ENCODE results near the gene CALB2. TPM values are rescaled to one million over a fixed set of nuclear protein-coding genes. Genes with fewer than 3 reads are reported as not detected.
"Not testable (repeated sequence)": the region's sequence is repeated elsewhere in the genome, so short reads cannot be mapped to it uniquely, and the experiment has no call there.

CALB2 gene
- total RNA-seq, 4 donors from 2014 or later = 0.23 to 3.2 (median 0.31) TPM; not detected in 1

DNA sequence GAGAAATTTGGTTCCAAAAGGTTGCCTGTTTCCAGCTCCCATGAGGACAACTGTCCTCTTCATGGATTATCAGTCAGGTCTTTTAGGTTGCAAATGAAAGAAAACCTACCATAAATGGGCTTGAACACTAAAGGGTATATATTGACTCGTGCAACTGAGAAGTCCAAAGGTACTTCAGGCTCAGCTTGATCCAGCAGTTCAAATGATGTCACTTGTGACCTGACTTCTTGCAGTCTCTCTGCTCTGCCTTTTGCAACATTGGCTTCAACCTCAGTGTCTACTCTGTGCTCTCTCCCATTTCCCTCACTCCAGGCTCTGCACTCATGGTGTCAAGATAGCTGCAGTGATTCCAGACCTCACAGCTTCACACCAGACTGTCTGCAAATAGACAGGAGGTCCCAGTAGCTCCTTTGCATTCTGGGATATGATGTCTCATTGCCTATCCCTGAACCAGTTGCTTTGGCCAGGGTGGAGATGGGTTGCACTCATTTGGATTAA is 5.5 kb upstream of the CALB2 start:
- in situ Hi-C loops (cut with MboI; ENCODE audit: low sequenced_read_pairs in 4 of 4) (no loop called here), intact Hi-C loops (cut with DNase I; ENCODE audit: low total_unique reads) (no loop called here)
- TF ChIP-seq, protein P1, sequence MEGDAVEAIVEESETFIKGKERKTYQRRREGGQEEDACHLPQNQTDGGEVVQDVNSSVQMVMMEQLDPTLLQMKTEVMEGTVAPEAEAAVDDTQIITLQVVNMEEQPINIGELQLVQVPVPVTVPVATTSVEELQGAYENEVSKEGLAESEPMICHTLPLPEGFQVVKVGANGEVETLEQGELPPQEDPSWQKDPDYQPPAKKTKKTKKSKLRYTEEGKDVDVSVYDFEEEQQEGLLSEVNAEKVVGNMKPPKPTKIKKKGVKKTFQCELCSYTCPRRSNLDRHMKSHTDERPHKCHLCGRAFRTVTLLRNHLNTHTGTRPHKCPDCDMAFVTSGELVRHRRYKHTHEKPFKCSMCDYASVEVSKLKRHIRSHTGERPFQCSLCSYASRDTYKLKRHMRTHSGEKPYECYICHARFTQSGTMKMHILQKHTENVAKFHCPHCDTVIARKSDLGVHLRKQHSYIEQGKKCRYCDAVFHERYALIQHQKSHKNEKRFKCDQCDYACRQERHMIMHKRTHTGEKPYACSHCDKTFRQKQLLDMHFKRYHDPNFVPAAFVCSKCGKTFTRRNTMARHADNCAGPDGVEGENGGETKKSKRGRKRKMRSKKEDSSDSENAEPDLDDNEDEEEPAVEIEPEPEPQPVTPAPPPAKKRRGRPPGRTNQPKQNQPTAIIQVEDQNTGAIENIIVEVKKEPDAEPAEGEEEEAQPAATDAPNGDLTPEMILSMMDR (IDR thresholded peaks at IDR 0.05 in 4 of 5, conservative IDR thresholded peaks at IDR 0.05 in 1 of 5) = no peak
- TF ChIP-seq POLR2A (IDR thresholded peaks at IDR 0.05) = no peak
- peaks cover 0 to 2% (median 0%) of the 10 kb centered on the region in 3 donors for H3K27me3 ChIP-seq
- H3K9me3 ChIP-seq = no peaks in the 10 kb centered on the region
- H3K4me1 ChIP-seq = no peaks in the 10 kb centered on the region
- no peak overlapping the region for H3K4me3 ChIP-seq
- ATAC-seq (no peak), DNase-seq (no peak)
- no peaks in the 10 kb centered on the region for H3K36me3 ChIP-seq
- no peak overlapping the region for H3K27ac ChIP-seq

DNA sequence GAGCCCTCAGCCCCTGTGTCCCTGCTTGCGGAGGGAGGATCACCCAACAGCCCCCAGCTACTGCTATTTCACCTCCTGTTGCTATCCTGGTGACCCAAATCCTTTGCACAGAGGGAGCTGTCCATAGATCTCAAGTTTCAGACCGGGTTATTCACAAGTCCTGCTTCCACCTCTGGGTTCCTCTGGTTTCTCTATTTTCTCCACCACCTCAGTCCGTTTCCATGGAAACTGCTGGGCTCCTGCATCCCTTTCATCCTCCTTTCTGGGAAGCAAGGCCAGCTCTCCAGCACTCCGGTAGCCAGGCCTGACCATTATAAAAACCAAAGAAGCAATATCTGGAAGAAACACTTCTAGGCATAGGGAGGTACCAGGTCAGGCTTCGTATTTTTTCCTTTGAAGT is 4.8 kb upstream of the CALB2 start:
- TF ChIP-seq, protein P1 (IDR thresholded peaks at IDR 0.05 in 4 of 5, conservative IDR thresholded peaks at IDR 0.05 in 1 of 5) = no peak
- TF ChIP-seq POLR2A (IDR thresholded peaks at IDR 0.05) = no peak
- no peak for DNase-seq
- H3K4me3 ChIP-seq = no peak overlapping the region
- H3K27me3 ChIP-seq = peaks cover 0 to 3% (median under 1%) of the 10 kb centered on the region in 3 donors
- in situ Hi-C loops (cut with MboI; ENCODE audit: low sequenced_read_pairs in 4 of 4) (no loop called here), intact Hi-C loops (cut with DNase I; ENCODE audit: low total_unique reads) (no loop called here)
- H3K36me3 ChIP-seq = no peaks in the 10 kb centered on the region
- H3K27ac ChIP-seq = no peak overlapping the region
- ATAC-seq = no peak
- peaks cover 0 to 2% of the 10 kb centered on the region in 2 donors for H3K4me1 ChIP-seq
- H3K9me3 ChIP-seq = no peaks in the 10 kb centered on the region

DNA sequence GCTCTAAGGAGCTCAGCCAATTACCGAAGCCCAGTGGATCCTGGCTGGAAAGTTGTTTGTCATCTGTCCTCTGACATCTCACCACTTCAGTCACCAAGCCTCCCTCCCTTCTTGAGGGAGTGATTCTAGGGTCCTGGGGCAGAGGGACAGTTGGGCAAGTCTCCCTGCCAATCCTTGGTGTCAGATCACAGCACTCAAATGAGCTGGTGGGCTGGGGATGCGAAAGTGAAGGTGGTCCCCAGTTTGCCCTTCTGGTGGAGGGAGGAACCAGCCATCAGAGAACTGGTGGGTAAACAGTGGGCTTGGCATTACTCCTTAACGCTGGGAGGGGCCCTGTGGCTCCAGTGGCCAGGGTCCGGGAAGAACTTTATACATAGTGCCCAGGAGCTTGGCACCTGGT is 4.4 kb upstream of the CALB2 start:
- Histone ChIP-seq H3K4me3 (no peak overlapping the region), H3K27me3 (peaks cover 0 to 6% (median 5%) of the 10 kb centered on the region in 3 donors), H3K27ac (no peak overlapping the region), H3K4me1 (peaks cover 0 to 4% of the 10 kb centered on the region in 2 donors), H3K9me3 (no peaks in the 10 kb centered on the region), H3K36me3 (no peaks in the 10 kb centered on the region)
- DNase-seq (no peak), ATAC-seq (no peak)
- TF ChIP-seq POLR2A (IDR thresholded peaks at IDR 0.05) = no peak
- TF ChIP-seq, protein P1 (IDR thresholded peaks at IDR 0.05 in 4 of 5, conservative IDR thresholded peaks at IDR 0.05 in 1 of 5) = no peak
- in situ Hi-C loops (cut with MboI; ENCODE audit: low sequenced_read_pairs in 4 of 4) (no loop called here), intact Hi-C loops (cut with DNase I; ENCODE audit: low total_unique reads) (no loop called here)

DNA sequence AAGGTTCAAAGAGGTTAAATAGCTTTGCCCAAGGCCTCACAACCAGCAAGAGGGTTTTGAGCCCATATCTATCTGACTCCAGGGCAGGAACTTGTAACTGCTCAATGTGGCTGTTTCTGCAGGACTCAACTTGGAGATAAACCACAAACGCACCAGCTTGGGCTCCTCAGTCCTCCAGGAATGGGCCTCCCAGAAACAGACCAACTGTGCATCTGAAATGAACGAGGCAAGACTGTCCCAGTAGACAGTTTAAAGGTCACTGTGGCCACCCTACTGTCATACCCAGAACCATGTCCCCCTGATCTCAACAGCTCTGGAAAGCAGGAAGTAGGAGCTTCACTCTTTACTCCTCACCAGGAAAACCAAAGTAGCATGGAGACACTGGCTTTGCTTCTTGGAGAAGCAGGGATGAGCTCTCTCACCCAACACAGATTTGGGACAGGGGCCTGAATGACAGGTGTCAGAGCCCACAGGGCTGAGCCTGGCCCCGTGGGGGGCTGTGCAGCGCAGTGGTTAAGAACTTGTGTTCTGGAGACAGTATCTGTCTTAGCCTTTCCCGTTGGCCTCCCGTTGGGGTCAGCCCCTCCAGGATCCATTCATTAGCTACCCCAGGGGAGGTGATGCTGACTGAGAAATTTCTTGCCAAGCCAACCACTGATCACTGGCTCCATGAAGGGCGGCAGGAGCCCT is 2.3 kb upstream of the CALB2 start:
- Histone ChIP-seq H3K4me1 (peaks cover 0 to 4% of the 10 kb centered on the region in 2 donors), H3K36me3 (no peaks in the 10 kb centered on the region), H3K27me3 (peaks cover 0 to 14% (median 13%) of the 10 kb centered on the region in 3 donors), H3K9me3 (no peaks in the 10 kb centered on the region), H3K27ac (no peak overlapping the region), H3K4me3 (no peak overlapping the region)
- no peak for DNase-seq
- in situ Hi-C loops (cut with MboI; ENCODE audit: low sequenced_read_pairs in 4 of 4) = no loop called here
- TF ChIP-seq, protein P1 (IDR thresholded peaks at IDR 0.05 in 4 of 5, conservative IDR thresholded peaks at IDR 0.05 in 1 of 5) = no peak
- no peak for TF ChIP-seq POLR2A (IDR thresholded peaks at IDR 0.05)
- intact Hi-C loops (cut with DNase I; ENCODE audit: low total_unique reads) = no loop called here
- no peak for ATAC-seq

DNA sequence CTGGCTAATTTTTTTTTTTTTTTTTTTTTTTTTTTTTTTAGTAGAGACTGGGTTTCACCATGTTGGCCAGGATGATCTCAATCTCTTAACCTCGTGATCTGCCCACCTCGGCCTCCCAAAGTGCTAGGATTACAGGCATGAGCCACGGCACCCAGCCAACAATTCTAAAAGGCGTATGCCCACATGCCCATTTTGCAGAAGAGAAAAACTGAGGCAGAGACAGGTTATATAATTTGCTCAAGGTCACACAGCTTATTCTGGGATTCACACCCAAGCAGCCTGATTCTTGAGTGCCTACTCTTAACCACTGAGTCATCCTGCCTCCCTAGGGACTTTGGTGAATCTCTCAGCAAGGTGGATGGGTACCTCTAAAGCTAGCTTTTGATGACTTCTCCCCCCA is 1.6 kb upstream of the CALB2 start:
- in situ Hi-C loops (cut with MboI; ENCODE audit: low sequenced_read_pairs in 4 of 4); DNase-seq; H3K4me3 ChIP-seq; H3K36me3 ChIP-seq; H3K9me3 ChIP-seq; H3K4me1 ChIP-seq; H3K27ac ChIP-seq; ATAC-seq; intact Hi-C loops (cut with DNase I; ENCODE audit: low total_unique reads): not testable (repeated sequence)
- H3K27me3 ChIP-seq = peaks cover 0 to 14% (median 13%) of the 10 kb centered on the region in 3 donors

All from gastrocnemius medialis (tissue), 4 donors.